C4-2B (cell line): ENCODE data around the gene DLG2.

Experiments used
- H3K27ac ChIP-seq: fragments of 450-650 bp; 2 replicates; pipeline ENCODE4 v1.5.1; 2017
- ZFX ChIP-seq: fragments of 450-650 bp; IDR thresholded peaks from 2 replicates; pipeline ENCODE4 v1.6.1; 2017
- TF ChIP-seq, protein P1 (sequence below): fragments of 450-650 bp; conservative IDR thresholded peaks from 2 replicates; pipeline ENCODE4 v1.5.1; 2017; ENCODE audit warnings: mild to moderate bottlenecking

The DLG2 gene

DNA sequence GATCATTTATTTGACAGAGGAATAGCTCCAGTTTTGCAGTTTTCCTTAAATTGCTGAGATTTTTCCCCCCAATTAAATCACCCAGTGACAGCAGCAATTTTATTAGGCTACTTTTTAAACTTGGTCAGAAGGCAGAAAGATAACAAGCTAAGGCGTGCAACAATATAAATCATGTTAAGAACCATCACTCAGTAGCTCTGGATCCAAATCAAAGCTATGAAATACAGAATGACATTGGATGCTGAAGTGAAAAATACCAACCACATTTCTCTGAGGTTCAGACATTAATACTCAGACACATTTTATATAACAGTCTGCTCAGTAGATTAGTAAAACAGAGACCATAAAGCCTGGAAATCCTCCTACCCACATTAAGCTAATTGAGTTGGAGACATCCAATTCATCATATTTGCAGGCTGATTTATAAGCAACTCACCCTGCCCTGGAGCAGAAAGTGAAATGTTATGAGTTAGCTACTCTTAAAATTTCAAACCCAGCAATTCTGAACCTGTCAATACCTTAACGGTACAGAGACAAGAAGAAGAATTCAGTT, 1108.4 kb downstream of the DLG2 start:
- TF ChIP-seq, protein P1, sequence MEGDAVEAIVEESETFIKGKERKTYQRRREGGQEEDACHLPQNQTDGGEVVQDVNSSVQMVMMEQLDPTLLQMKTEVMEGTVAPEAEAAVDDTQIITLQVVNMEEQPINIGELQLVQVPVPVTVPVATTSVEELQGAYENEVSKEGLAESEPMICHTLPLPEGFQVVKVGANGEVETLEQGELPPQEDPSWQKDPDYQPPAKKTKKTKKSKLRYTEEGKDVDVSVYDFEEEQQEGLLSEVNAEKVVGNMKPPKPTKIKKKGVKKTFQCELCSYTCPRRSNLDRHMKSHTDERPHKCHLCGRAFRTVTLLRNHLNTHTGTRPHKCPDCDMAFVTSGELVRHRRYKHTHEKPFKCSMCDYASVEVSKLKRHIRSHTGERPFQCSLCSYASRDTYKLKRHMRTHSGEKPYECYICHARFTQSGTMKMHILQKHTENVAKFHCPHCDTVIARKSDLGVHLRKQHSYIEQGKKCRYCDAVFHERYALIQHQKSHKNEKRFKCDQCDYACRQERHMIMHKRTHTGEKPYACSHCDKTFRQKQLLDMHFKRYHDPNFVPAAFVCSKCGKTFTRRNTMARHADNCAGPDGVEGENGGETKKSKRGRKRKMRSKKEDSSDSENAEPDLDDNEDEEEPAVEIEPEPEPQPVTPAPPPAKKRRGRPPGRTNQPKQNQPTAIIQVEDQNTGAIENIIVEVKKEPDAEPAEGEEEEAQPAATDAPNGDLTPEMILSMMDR: no peak
- TF ChIP-seq ZFX: no peak
- no peak overlapping the region for H3K27ac ChIP-seq

GRCh38 chr11:84514436-84514835, 1112.7 kb downstream of the DLG2 start:
- H3K27ac ChIP-seq: no peak overlapping the region
- TF ChIP-seq, protein P1: no peak

DNA sequence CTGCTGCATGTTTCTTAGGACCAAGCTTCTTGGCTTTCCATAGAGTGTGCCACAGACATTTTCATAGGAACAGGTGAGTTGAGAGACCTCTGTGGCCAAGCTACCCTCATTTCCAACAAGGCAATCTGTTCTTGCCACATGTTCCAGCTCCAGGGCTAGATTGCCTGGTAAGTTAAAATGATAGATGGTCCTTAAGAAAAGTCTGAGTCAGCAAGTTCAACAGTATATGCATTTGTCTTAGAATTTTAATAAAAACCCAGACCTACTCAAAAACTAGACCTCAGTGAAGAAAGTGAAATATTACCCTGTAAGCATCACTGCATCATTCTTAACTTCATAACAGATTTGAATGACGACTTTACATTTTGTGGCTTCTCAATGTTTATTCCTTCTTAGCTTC, 1123.6 kb downstream of the DLG2 start:
- H3K27ac ChIP-seq: no peak overlapping the region
- TF ChIP-seq ZFX: no peak
- TF ChIP-seq, protein P1: no peak

DNA sequence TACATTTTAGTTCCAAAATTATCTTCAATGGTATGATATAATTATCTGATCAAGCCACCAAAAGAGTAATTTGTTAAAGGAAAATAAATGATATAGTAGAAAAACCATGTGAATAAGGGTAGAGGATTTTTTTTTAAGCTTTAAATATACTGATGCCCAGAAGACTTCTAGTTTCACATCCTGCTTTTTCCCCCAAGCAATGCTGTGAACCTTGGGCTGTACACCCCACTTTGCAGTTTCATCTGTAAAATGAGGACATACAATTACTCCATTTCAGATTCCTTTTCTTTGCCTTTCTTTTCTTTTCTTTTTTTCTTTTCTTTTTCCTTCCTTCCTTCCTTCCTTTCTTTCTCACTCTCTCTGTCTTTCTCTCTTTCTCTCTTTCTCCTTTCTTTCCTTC, 1125.4 kb downstream of the DLG2 start:
- no peak for TF ChIP-seq ZFX
- TF ChIP-seq, protein P1: no peak
- no peak overlapping the region for H3K27ac ChIP-seq

GRCh38 chr11:84497981-84498411, 1129.1 kb downstream of the DLG2 start:
- TF ChIP-seq, protein P1: no peak
- TF ChIP-seq ZFX: no peak
- no peak overlapping the region for H3K27ac ChIP-seq

DNA sequence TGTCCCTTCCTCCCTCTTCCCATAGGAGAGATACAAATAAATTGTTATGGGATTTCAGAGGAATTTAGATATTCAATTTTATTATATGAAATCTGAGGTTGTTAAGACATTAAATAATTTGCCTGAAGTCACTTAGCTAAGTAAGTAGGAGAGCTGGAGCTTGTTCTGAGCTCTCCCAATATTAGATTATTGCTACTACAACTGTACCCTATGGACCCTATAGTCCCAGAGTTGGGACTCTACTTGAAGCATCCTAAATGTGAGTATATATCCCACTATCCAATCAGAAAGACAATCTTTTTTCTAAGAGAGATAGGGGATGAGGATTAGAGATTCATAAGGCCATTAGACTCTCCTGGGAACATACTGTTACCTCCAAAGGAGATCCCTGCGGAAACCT, 1130.0 kb downstream of the DLG2 start:
- no peak overlapping the region for H3K27ac ChIP-seq
- TF ChIP-seq, protein P1: no peak
- TF ChIP-seq ZFX: no peak

DNA sequence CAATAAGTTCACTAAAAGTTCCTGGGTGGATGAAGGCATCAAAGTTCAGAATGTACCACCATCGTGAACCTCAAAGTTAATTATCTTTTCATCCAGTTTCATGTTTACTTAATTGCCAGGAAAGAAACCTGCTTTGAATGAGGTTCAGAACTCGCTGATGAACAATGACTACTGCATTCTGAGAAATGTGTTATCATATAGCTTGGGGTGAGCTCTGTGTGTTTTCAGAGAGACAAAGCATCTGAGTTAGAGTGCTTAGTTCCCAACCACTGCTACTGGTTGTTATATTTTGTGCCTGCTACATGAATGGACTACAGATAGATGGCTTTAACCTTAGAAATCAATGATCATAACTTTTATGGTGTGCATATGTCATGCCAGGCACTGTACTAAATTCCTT, 1131.0 kb downstream of the DLG2 start:
- TF ChIP-seq ZFX: no peak
- TF ChIP-seq, protein P1: no peak
- no peak overlapping the region for H3K27ac ChIP-seq
